Measurements from ENCODE around the gene SHC2. TPM values are rescaled to one million over a fixed set of nuclear protein-coding genes. Genes with fewer than 3 reads are reported as not detected.

Gene SHC2
- total and polyA plus RNA-seq, 2 of the 13 experiments (the other 11 are each of a cell fraction or from before 2014, with no cell fraction given) = 9.0 to 18.3 TPM

GRCh38 chr19:488505-489417 lies 27.9 kb upstream of the SHC2 start (continued):
- TF ChIP-seq ZSCAN9 (CRISPR knock-in tag; IDR thresholded peaks at IDR 0.05; ENCODE audit: borderline replicate concordance) = peak; percentile 44; the same call in 1 of the 2 replicates
- no peak for TF ChIP-seq ELF4 (CRISPR knock-in tag; IDR thresholded peaks at IDR 0.05; ENCODE audit: borderline replicate concordance)
- no peak; the same call in 1 of the 2 replicates for TF ChIP-seq HOXA9 (CRISPR knock-in tag; IDR thresholded peaks at IDR 0.05; ENCODE audit: borderline replicate concordance)
- TF ChIP-seq ZNF431 (CRISPR knock-in tag; IDR thresholded peaks at IDR 0.05; ENCODE audit: borderline replicate concordance, low read depth) = 0 out of 2 replicates have a peak, but pooled peaks have one; percentile 78
- TF ChIP-seq ZNF709 (CRISPR knock-in tag; IDR thresholded peaks at IDR 0.05) = 0 out of 2 replicates have a peak, but pooled peaks have one; percentile 34
- peak; percentile 23; the same call in 1 of the 2 replicates for TF ChIP-seq CCDC6 (CRISPR knock-in tag; IDR thresholded peaks at IDR 0.05)
- peak; percentile 53 to 80; a peak in 2 of 4 replicates for TF ChIP-seq POLR2A (IDR thresholded peaks at IDR 0.05; ENCODE audit: insufficient read depth in 1 of 2, low read depth in 2 of 2, low read length in 2 of 2)
- no peak for TF ChIP-seq ZNF264 (CRISPR knock-in tag; IDR thresholded peaks at IDR 0.05)
- no peak for TF ChIP-seq THAP9 (CRISPR knock-in tag; IDR thresholded peaks at IDR 0.05; ENCODE audit: borderline replicate concordance)
- TF ChIP-seq PAX8 (CRISPR knock-in tag; IDR thresholded peaks at IDR 0.05; ENCODE audit: borderline replicate concordance) = no peak
- TF ChIP-seq ZBED4 (CRISPR knock-in tag; IDR thresholded peaks at IDR 0.05; ENCODE audit: borderline replicate concordance) = peak; percentile 54
- peak; percentile 23; the same call in 1 of the 2 replicates for TF ChIP-seq ZNF275 (CRISPR knock-in tag; IDR thresholded peaks at IDR 0.05; ENCODE audit: borderline replicate concordance)
- TF ChIP-seq KLF13 (CRISPR knock-in tag; IDR thresholded peaks at IDR 0.05) = no peak
- peak; percentile 41; the same call in 1 of the 2 replicates for TF ChIP-seq BORCS8-MEF2B (CRISPR knock-in tag; IDR thresholded peaks at IDR 0.05)
